Cardiac fibroblast (primary cell): Measurements from ENCODE around the gene NEK6.

ENCODE experiments used
- DNase-seq, 2 donors: peaks; one replicate each; pipeline versions ENCODE4 v3.0.0 to v3.0.0-alpha.2; 2010; ENCODE audit warnings: low read depth in 2 of 2
- H3K4me3 ChIP-seq, 2 donors: replicated peaks in 1 of 2; 1 replicate in 1 of 2; 2 replicates in 1 of 2; pipeline ENCODE4 v1.5.1; 2011; ENCODE audit warnings: low read depth in 2 of 2, low read length in 2 of 2, mild to moderate bottlenecking in 2 of 2, moderate library complexity in 1 of 2
- CTCF ChIP-seq: IDR thresholded peaks from one replicate; pipeline ENCODE4 v1.5.1; 2011; ENCODE audit warnings: low read depth, mild to moderate bottlenecking, low read length, inconsistent platforms

NEK6 gene

GRCh38 chr9:124254261-124254682, 3.5 kb upstream of the NEK6 start:
- no peak for DNase-seq
- H3K4me3 ChIP-seq: no peak overlapping the region
- no peak for TF ChIP-seq CTCF

GRCh38 chr9:124255222-124255621, 2.5 kb upstream of the NEK6 start:
- no peak overlapping the region for H3K4me3 ChIP-seq
- no peak for TF ChIP-seq CTCF
- no peak for DNase-seq

GRCh38 chr9:124256517-124257069, 1.2 kb upstream of the NEK6 start:
- H3K4me3 ChIP-seq: no peak overlapping the region
- no peak for TF ChIP-seq CTCF
- DNase-seq: peak; percentile 77 to 95

GRCh38 chr9:124257070-124257843, 492 bp upstream of the NEK6 start:
- DNase-seq: peak in 1 of 2 donors; percentile 43
- TF ChIP-seq CTCF: no peak
- peak overlapping the region; percentile 56 to 86 for H3K4me3 ChIP-seq

GRCh38 chr9:124258607-124259157, 933 bp downstream of the NEK6 start:
- TF ChIP-seq CTCF: no peak
- DNase-seq: no peak
- H3K4me3 ChIP-seq: peak overlapping the region; percentile 86 to 89

- peak; percentile 90 to 91 for DNase-seq
- peak overlapping the region; percentile 86 to 89 for H3K4me3 ChIP-seq
- no peak for TF ChIP-seq CTCF
Observed at GRCh38 chr9:124259158-124259808, 1.5 kb downstream of the NEK6 start.
